Measurements from ENCODE around the gene GPR22. TPM values are rescaled to one million over a fixed set of nuclear protein-coding genes. Genes with fewer than 3 reads are reported as not detected.

The GPR22 gene
- under 1 TPM in 1 of 2 donors, not detected in 1; 0.13 TPM for total RNA-seq

- Histone ChIP-seq H3K27ac (no peak within 1 kb of the TSS), H3K27me3 (no peaks in the 10 kb centered on the region)
- intact Hi-C loops (cut with DNase I), result loop anchor here (10.0 kb wide), 1 partner anchor 105 kb away; no protein-coding TSS in a partner anchor
These were observed at the start of gene GPR22 for GRCh38 chr7:107469929-107470328. Gene GPR22, plus strand, starts transcription at chr7:107470057. Its CDS starts 4,004 bp downstream, at chr7:107474061.

DNA sequence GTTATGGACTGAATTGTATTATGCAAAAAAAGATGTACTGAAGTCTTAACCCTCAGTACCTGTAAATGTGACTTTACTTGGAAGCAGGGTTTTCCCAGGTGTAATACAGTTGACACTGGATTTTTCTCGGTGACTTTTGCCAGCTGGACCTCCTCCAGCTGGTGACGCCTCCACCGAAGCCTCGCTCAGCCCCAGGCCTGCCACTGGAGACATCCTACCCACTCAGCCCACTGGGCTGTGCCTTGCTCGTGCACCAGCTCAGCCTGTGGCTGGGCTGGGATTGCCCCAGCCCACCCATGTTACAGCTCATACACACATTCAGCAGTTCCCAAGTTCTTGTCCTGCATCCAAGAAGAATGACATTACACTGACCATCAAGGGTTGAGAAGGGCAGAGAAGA lies 42.4 kb upstream of the GPR22 start:
- no peaks in the 10 kb centered on the region for H3K36me3 ChIP-seq
- no peak for DNase-seq
- no peak overlapping the region for H3K9ac ChIP-seq (ENCODE audit: low read depth in 2 of 2, low read length in 2 of 2)
- no peak for TF ChIP-seq CTCF (IDR thresholded peaks at IDR 0.05)
- H3K4me3 ChIP-seq, result no peak overlapping the region
- no peaks in the 10 kb centered on the region for H3K4me1 ChIP-seq
- H3K27me3 ChIP-seq, result no peaks in the 10 kb centered on the region
- no peaks in the 10 kb centered on the region for H3K9me3 ChIP-seq
- intact Hi-C loops (cut with DNase I), result no loop called here
- H3K27ac ChIP-seq, result no peak overlapping the region

More at GRCh38 chr7:107469929-107470328, at the start of gene GPR22:
- DNase-seq, result no peak
- Histone ChIP-seq H3K9ac (ENCODE audit: low read depth in 2 of 2, low read length in 2 of 2) (no peak within 1 kb of the TSS), H3K36me3 (no peaks in the 10 kb centered on the region), H3K4me3 (no peak within 1 kb of the TSS), H3K4me1 (no peaks in the 10 kb centered on the region), H3K9me3 (no peaks in the 10 kb centered on the region)
- no peak for TF ChIP-seq CTCF (IDR thresholded peaks at IDR 0.05)

DNA sequence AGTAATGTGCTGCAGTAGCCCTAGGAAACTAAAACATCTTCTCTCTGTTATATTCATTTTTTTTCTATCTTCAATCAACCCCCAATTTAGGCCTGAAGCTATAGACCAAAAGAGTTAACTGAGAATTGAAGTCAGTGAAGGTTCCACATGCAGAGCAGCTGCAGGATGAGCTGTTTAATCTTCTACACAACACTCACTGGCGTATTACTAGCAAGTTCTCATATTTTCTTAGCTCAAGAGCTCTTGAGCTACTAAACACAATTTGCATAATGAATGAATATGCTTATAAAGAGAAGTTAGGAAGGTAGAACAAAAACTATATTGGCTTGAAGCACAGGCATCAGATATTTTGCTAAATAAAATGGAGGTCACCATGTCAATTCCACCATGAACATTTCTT lies 41.2 kb upstream of the GPR22 start:
- intact Hi-C loops (cut with DNase I), result no loop called here
- no peak for DNase-seq
- no peaks in the 10 kb centered on the region for H3K36me3 ChIP-seq
- no peak overlapping the region for H3K9ac ChIP-seq (ENCODE audit: low read depth in 2 of 2, low read length in 2 of 2)
- no peak overlapping the region for H3K4me3 ChIP-seq
- H3K9me3 ChIP-seq, result no peaks in the 10 kb centered on the region
- H3K4me1 ChIP-seq, result no peaks in the 10 kb centered on the region
- no peaks in the 10 kb centered on the region for H3K27me3 ChIP-seq
- no peak for TF ChIP-seq CTCF (IDR thresholded peaks at IDR 0.05)
- no peak overlapping the region for H3K27ac ChIP-seq

DNA sequence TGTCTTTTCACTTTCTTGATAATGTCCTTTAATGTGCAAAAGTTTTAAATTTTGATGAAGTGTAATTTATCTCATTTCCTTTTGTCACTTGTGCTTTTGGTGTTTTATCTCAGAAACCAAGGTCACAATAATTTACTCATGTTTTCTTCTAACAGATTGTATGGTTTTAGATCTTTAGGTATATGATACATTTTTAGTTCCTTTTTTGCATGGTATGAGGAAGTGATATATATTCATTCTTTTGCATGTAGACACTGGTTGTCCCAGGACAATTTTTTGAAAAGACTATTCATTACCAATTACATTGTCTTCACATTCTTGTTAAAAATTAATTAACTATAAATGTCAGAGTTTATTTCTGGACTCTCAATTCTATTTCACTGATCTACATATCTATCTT lies 39.8 kb upstream of the GPR22 start:
- no peak overlapping the region for H3K9ac ChIP-seq (ENCODE audit: low read depth in 2 of 2, low read length in 2 of 2)
- no peaks in the 10 kb centered on the region for H3K36me3 ChIP-seq
- no peaks in the 10 kb centered on the region for H3K27me3 ChIP-seq
- H3K4me3 ChIP-seq, result no peak overlapping the region
- H3K9me3 ChIP-seq, result no peaks in the 10 kb centered on the region
- no peak for DNase-seq
- no peaks in the 10 kb centered on the region for H3K4me1 ChIP-seq
- no peak for TF ChIP-seq CTCF (IDR thresholded peaks at IDR 0.05)
- no peak overlapping the region for H3K27ac ChIP-seq
- intact Hi-C loops (cut with DNase I), result no loop called here

- no peak overlapping the region for H3K4me3 ChIP-seq
- H3K36me3 ChIP-seq, result no peaks in the 10 kb centered on the region
- no peak for TF ChIP-seq CTCF (IDR thresholded peaks at IDR 0.05)
- intact Hi-C loops (cut with DNase I), result no loop called here
- H3K27ac ChIP-seq, result no peak overlapping the region
- no peak overlapping the region for H3K9ac ChIP-seq (ENCODE audit: low read depth in 2 of 2, low read length in 2 of 2)
- no peaks in the 10 kb centered on the region for H3K27me3 ChIP-seq
- no peak for DNase-seq
- H3K9me3 ChIP-seq, result no peaks in the 10 kb centered on the region
- no peaks in the 10 kb centered on the region for H3K4me1 ChIP-seq
These were observed 37.6 kb upstream of the GPR22 start for GRCh38 chr7:107432261-107432660.

GRCh38 chr7:107435749-107436148 lies 34.1 kb upstream of the GPR22 start:
- no peak overlapping the region for H3K9ac ChIP-seq (ENCODE audit: low read depth in 2 of 2, low read length in 2 of 2)
- intact Hi-C loops (cut with DNase I), result no loop called here
- no peaks in the 10 kb centered on the region for H3K4me1 ChIP-seq
- H3K27me3 ChIP-seq, result no peaks in the 10 kb centered on the region
- H3K4me3 ChIP-seq, result no peak overlapping the region
- H3K27ac ChIP-seq, result no peak overlapping the region
- no peaks in the 10 kb centered on the region for H3K36me3 ChIP-seq
- no peaks in the 10 kb centered on the region for H3K9me3 ChIP-seq
- no peak for TF ChIP-seq CTCF (IDR thresholded peaks at IDR 0.05)
- DNase-seq, result no peak

All from colonic mucosa (tissue), 4 donors.